Dermis microvascular lymphatic vessel endothelial cell (primary cell): ENCODE data around the gene CHST11. TPM values are rescaled to one million over a fixed set of nuclear protein-coding genes. Genes with fewer than 3 reads are reported as not detected.
A peak's percentile ranks its signal among the peaks of the same experiment; 100 is the strongest.

Experiments
- DNase-seq, 2 donors: peaks; one replicate each; pipeline versions ENCODE4 v3.0.0 to v3.0.0-alpha.2; 2010; ENCODE audit warnings: low read depth in 2 of 2
- total RNA-seq: library from RNA; depleted of rRNA; stranded (reverse); fragments of >200 nt; gene quantifications from 2 replicates; pipeline ENCODE4 v1.2.1, GENCODE V29; 2014

CHST11 gene
- total RNA-seq, 1 donor from 2014 or later, result 2.1 TPM

GRCh38 chr12:104652358-104652757 lies 195.6 kb downstream of the CHST11 start:
- no peak for DNase-seq

GRCh38 chr12:104652910-104653309 lies 196.2 kb downstream of the CHST11 start:
- no peak for DNase-seq

- no peak for DNase-seq
These were observed 197.2 kb downstream of the CHST11 start for GRCh38 chr12:104653730-104654664.

GRCh38 chr12:104654665-104655609 lies 198.2 kb downstream of the CHST11 start:
- DNase-seq, result no peak

- DNase-seq, result no peak
These were observed 199.6 kb downstream of the CHST11 start for GRCh38 chr12:104656383-104656782.

- DNase-seq, result no peak
These were observed 200.2 kb downstream of the CHST11 start for GRCh38 chr12:104656921-104657320.

- DNase-seq, result no peak
These were observed 201.2 kb downstream of the CHST11 start for GRCh38 chr12:104657726-104658484.

- no peak for DNase-seq
These were observed 202.3 kb downstream of the CHST11 start for GRCh38 chr12:104659058-104659457.

GRCh38 chr12:104662203-104662602 lies 205.5 kb downstream of the CHST11 start:
- no peak for DNase-seq

- no peak for DNase-seq
These were observed 206.2 kb downstream of the CHST11 start for GRCh38 chr12:104662908-104663307.

GRCh38 chr12:104664351-104664750 lies 207.6 kb downstream of the CHST11 start:
- no peak for DNase-seq

GRCh38 chr12:104665296-104665695 lies 208.5 kb downstream of the CHST11 start:
- no peak for DNase-seq

- DNase-seq, result no peak
These were observed 210.4 kb downstream of the CHST11 start for GRCh38 chr12:104667139-104667538.

GRCh38 chr12:104668274-104668718 lies 211.5 kb downstream of the CHST11 start:
- DNase-seq, result no peak

- DNase-seq, result peak; percentile 12 to 20
These were observed 212.5 kb downstream of the CHST11 start for GRCh38 chr12:104669089-104669721.

- DNase-seq, result no peak
These were observed 213.1 kb downstream of the CHST11 start for GRCh38 chr12:104669851-104670337.

GRCh38 chr12:104670439-104671408 lies 214.0 kb downstream of the CHST11 start:
- DNase-seq, result no peak

- DNase-seq, result peak; percentile 69 to 94
These were observed 214.8 kb downstream of the CHST11 start for GRCh38 chr12:104671409-104672095.

GRCh38 chr12:104672096-104672445 lies 215.3 kb downstream of the CHST11 start:
- DNase-seq, result no peak
